ENCODE data around the gene CIDEC.

The CIDEC gene, protein sequence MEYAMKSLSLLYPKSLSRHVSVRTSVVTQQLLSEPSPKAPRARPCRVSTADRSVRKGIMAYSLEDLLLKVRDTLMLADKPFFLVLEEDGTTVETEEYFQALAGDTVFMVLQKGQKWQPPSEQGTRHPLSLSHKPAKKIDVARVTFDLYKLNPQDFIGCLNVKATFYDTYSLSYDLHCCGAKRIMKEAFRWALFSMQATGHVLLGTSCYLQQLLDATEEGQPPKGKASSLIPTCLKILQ

DNA sequence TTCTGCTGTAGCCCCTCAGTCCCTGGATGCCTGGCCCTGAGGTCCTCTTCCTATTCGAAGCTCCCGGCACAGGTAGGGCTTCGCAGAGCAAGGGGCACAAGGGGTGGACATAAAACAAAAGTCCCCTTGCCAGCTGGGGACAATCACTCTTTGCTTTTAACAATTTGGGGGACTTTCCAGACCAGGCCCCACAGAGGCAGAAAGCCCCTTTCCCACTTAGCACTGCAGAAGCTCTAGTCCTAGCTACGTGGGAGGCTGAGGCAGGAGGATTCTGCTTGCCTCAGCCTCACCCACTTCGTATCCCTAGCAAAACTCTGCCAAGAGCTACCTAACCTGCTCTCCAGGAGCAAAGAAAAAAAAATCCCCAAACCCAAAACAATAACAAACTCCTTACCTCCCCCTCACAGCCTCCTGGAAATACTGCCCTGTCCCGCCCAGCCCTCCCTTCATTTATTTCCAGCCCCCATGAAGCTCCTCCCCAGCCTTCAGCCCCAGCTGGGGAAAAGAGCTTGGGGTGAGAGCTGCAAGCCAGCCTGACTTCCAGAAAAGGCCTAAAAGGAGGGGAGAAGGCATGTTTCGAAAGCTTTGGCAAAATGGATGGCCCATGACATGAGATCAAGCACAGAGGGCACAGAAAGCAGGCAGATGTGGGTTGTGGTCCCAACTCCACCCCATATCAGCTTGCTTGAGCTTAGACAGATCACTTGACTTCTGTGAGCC lies at the start of gene CIDEC:
TSS of gene CIDEC (minus strand) at position 424 of the 720 bp plus-strand sequence. CDS start 1,767 bp downstream, outside the sequence.
- no peak for DNase-seq (ENCODE audit: low read depth)

DNA sequence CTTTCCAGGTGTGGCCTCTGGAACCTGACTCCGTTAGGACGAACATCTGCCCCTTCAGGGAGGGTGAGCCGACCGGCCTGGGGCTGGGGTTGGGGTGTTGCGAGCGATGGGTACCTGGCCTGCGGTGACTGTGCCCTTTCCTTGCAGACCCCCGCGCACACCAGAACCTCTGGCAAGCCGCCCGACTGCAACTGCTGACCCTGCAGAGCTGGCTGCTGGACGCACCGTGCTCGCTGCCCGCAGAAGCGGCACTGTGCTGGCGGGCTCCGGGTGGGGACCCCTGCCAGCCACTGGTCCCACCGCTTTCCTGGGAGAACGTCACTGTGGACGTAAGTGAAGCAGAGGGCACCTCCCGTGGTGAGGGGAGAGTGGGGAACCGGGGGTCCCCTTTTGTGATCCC lies 48.1 kb upstream of the CIDEC start:
- DNase-seq (ENCODE audit: low read depth), result no peak

DNA sequence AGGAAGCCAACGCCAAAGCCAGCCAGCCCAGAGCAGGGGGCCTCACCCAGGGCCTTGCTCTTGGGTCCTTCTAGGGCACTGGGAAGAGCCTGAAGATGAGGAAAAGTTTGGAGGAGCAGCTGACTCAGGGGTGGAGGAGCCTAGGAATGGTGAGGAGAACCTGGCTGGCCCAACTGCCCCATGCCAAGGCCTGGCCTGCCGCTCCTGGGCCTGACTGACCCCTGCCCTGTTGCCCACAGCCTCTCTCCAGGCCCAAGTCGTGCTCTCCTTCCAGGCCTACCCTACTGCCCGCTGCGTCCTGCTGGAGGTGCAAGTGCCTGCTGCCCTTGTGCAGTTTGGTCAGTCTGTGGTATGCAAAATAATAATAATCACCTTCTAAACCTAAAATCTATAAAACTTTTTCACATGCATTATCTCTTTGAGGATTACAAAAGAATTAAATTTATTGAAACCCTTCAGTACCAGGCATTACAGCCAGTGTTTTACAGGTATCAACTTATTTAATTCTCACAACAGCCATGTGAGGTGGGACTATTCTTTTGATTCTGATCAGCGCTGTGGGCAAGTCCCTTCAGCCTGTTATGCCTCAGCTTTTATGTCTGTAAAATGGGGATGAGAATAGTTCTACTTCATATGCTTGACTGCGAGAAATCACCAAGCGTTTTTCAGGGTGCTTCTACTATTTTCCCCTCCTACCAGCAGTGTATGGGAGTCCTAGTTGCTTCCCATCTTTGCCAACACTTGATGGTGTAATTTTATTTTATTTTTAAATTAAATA lies 38.4 kb upstream of the CIDEC start:
- DNase-seq (ENCODE audit: low read depth), result no peak

DNA sequence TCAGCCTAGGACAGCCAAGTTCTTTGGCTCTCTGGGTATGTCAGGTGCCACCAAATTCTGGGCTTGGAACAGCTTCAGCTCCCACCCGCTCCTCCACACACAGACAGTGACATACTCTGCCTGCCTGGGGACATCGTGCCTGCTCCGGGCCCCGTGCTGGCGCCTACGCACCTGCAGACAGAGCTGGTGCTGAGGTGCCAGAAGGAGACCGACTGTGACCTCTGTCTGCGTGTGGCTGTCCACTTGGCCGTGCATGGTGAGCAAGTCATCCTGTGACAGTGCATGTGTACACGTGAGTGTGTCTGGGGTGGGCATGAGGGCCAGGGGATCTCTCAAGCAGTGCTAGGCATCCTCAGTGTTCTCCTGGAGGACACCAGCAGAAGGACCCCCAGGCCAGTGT lies 37.8 kb upstream of the CIDEC start:
- no peak for DNase-seq (ENCODE audit: low read depth)

DNA sequence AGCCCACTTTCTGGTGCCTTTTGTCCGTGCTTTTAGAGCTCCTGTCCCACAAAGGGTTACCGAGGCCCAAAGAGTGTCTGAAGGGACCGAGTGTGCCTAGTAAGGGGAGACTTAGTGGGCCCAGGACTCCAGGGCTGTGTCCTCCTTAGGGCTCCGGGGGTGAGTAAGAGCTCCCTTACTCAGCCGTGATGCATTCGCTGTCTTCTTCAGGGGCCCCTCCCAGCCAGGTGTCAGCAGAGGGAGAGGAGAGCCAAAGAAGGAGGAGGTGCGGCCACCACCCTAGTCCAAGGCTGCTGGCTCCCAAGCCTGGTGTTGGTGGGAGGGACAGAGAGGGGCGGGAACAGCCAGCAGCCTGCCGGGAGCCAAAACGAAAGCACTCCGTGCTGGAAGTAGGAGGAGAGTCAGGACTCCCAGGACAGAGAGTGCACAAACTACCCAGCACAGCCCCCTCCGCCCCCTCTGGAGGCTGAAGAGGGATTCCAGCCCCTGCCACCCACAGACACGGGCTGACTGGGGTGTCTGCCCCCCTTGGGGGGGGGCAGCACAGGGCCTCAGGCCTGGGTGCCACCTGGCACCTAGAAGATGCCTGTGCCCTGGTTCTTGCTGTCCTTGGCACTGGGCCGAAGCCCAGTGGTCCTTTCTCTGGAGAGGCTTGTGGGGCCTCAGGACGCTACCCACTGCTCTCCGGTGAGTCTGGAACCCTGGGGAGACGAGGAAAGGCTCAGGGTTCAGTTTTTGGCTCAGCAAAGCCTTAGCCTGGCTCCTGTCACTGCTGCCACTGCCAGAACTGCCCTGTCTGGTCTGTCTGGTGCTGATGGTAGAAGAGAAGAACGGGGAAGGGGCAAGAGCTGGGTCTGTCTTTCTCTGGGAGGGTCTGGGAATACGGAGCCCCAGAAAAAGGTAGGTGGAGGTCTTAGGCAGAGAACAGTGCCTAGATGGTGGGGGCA lies 37.0 kb upstream of the CIDEC start, which contains the start of gene IL17RC:
TSS of gene IL17RC (plus strand) at position 365 of the 947 bp plus-strand sequence. CDS start at position 583, 218 bp downstream.
- DNase-seq (ENCODE audit: low read depth), result peak; percentile 94

DNA sequence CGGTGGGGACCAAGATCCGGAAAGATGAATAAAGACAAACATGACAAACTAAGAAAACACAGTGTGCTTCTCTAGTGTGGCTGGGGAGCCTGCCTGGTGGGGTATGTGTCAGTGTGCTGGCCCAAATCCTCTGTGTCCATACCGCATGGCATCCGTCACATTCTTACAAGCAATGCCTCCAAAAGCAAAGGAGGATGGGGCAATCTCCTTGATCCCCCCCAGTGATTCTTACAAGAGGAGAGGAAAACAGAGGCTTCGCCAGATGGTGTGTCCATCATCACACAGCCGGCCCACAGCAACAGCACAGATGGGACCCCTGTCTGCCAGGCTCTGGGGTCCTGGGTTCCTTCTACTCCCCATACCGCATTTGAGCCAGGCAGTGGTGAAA lies 36.3 kb upstream of the CIDEC start:
- peak; percentile 56 for DNase-seq (ENCODE audit: low read depth)

DNA sequence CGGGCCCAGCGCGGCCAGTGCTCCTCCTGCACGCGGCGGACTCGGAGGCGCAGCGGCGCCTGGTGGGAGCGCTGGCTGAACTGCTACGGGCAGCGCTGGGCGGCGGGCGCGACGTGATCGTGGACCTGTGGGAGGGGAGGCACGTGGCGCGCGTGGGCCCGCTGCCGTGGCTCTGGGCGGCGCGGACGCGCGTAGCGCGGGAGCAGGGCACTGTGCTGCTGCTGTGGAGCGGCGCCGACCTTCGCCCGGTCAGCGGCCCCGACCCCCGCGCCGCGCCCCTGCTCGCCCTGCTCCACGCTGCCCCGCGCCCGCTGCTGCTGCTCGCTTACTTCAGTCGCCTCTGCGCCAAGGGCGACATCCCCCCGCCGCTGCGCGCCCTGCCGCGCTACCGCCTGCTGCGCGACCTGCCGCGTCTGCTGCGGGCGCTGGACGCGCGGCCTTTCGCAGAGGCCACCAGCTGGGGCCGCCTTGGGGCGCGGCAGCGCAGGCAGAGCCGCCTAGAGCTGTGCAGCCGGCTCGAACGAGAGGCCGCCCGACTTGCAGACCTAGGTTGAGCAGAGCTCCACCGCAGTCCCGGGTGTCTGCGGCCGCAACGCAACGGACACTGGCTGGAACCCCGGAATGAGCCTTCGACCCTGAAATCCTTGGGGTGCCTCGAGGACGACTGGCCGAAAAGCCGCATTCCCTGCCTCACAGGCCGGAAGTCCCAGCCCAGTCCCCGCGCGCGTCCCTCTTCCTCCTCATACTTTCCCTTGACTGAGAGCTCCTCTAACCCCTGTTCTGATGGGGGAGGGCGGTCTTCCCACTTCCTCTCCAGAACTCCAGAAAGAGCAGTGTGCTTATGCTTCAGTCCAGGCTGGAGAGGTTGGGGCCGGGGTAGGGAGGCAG lies 35.4 kb upstream of the CIDEC start:
- peak; percentile 71 for DNase-seq (ENCODE audit: low read depth)

DNA sequence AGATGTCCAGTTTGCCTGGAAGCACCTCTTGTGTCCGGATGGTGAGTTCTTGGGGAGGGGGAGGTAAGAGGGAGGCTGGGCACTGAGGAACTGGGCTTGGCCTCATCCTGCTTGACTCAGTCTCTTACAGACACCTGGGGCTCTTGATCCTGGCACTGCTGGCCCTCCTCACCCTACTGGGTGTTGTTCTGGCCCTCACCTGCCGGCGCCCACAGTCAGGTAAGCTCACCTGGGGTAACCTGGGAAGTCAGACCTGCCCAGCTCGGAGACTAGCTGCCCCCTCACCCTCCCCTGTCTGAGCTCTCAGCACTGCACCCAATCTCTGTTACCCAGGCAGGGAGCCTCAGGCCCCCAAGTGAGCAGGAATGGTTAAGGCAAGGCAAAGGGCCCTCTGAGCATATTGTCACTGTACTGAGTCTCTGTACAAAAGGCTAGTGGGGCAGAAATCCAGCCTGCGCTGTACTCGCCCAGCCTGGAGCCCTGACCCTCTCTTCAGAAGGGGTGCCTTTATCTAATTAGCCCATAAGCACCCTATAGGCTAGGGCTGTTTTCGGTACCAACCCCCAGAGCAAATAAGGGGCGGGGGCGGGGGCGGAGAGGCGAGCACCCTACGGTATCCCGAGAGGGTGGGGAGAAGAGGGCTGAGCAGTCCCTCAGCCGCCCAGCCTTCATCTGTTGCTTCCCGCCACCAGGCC lies 34.7 kb upstream of the CIDEC start:
- no peak for DNase-seq (ENCODE audit: low read depth)

DNA sequence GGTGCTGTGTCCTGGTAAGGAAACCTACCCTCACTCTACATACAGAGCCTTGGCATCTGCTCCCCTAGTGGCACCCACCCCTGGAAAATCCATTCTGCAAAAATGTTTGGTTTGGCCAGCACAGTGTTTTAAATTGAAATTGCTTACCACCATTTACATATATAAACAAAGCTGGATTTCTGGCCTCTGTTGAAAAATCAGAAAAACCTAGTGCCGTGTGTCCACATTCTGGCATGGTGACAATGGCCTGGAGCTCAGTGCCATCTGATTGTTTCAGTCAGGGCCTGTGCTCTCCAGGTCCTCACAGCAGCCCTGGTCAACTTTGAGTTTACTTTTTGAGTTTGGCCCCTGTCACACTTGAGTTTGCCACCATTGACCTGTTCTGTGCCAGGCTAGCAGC lies 34.0 kb upstream of the CIDEC start:
- no peak for DNase-seq (ENCODE audit: low read depth)

DNA sequence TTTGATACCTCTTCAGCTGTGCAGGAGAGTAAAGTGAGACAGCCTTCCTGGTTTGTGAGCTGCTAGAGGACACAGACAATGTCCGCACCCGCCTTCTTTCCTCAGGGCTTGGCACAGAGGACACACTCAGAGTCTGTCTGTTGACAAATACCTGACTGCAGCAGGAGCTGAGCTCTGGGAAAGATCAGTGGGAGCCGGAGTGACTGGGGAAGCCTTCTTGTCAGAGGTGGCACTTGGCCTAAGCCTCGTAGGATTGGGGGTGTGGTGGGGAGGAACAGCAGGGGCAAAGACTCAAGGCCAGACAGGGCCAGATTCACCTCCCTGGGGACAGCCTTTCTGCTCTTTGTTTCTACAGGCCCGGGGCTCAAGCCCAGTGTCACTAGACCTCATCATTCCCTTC lies 33.5 kb upstream of the CIDEC start:
- no peak for DNase-seq (ENCODE audit: low read depth)

DNA sequence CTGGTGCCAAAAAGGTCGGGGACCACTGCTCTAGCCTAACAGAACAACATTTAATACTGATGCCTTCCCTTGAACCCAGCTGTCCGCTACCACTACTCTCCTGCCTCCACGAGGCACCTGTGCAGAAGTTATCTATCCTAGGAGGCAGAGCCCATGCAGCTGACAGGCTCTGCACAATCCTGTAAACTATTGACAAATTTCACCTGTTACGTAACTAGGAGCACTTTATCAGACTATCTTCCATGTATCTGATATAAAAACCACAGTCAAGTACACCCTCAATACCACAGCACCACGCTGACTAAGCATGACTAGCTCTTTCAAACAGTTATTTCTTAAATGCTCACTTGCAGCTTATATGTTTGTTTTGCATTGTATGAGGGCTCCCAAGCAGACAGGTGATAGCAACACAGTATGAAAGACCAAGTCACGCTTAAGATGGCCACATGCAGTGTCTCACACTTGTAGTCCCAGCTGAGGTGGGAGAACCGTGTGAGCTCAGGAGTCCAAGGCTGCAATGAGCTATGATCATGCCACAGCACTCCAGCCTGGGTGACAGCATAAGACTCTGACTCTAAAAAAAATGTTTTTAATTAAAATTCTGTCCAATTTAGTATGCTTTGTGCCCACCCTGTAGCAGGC lies 32.4 kb upstream of the CIDEC start:
- peak; percentile 79 for DNase-seq (ENCODE audit: low read depth)

DNA sequence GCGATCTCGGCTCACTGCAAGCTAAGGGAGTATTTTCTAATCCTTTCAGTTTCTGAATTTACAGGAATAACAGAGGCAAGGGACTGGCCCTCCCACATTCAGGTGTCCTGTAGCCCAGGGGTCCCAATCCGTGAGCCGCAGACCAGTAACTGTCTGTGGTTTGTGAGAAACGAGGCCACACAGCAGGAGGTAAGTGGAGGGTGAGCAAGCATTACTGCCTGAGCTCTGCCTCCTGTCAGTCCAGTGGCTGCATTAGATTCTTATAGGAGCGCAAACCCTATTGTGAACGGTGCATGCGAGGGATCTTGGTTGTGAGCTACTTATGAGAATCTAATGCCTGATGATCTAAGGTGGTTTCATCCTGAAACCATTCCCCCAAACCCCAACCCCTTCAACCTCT lies 31.8 kb upstream of the CIDEC start:
- no peak for DNase-seq (ENCODE audit: low read depth)

DNA sequence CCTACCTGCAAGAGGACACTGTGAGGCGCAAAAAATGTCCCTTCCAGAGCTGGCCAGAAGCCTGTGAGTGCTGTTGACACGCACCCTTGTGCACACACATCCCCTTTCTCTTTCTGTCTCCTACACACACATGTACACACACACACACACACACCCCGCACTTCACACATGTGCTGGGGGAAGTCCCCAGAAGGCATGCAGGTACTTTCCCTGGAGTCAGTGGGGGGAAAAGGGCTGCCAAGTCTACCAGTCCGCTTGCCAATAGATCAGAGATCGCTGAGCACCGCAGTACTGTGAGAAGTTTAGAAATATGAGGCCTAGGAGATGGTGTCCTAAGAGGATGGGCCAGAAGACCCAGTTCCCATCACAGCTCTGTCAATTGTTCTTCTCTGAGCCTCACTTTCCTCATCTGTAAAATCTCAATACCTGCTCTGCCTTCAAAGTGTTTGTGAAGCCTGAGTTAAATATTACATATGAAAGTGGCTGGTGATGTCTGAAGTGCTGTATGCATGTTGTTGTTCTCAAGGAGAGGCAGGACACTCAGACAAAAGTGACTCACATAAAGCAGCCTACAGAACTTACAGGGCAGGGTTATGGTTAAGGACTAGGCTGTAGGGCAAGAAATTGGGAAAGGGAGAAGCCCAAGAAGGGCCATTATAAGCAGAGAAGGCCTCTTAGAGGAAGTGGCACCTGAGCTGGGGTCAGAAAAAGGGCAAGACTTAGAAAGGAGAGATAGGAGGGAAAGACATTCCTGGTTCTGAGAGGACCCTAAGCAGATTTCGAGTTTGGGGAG lies 29.4 kb upstream of the CIDEC start:
- no peak for DNase-seq (ENCODE audit: low read depth)

DNA sequence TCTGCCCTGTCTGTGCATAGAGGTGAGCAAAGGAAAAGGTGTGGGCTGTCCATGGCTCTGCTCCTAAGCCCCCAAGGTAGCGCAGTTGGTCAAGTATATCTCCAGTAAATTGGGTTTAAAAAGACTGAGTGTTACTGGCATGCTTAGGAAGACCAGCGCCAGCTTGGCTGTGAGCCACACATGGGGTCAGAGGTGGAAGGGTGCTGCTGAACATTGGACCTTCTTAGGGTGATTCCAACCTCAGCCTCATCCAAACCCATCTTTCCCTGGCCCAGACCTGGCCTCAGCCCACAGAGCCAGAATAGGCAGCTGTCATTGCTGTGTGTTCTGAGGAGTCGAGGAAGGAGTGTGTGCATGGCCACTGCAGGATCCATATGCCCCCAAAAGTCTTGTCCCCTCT lies 28.2 kb upstream of the CIDEC start:
- DNase-seq (ENCODE audit: low read depth), result no peak

DNA sequence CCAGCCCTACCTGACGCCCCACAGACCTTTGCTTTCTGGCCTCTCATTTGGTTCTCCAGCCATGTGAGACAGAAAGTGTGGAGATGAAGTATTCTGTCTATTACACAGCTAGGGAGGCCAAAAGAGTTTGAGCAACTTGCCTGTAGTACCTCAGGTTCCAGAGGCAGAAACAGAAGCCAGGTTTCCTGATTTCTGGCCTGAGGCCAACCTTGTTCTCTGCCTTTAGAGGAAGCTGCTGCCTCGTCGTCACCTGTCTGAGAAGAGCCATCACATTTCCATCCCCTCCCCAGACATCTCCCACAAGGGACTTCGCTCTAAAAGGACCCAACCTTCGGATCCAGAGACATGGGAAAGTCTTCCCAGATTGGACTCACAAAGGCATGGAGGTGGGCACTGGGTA lies 26.4 kb upstream of the CIDEC start:
- no peak for DNase-seq (ENCODE audit: low read depth)

DNA sequence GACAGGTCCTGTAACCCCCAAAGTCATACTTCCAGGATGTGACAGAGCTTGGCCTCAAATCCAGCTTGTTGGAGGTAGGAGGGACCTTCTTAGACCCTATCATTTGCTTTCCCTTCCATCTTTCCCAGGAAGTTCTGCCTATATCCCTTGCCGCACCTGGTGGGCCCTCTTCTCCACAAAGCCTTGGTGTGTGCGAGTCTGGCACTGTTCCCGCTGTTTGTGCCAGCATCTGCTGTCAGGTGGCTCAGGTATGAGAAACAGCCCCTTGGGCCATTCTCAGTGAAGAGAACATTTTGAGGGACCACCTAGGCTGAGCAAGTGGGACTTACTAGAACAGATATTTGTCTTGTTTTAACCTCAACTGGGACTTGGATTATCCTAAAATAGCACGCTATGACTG lies 23.9 kb upstream of the CIDEC start:
- DNase-seq (ENCODE audit: low read depth), result no peak

DNA sequence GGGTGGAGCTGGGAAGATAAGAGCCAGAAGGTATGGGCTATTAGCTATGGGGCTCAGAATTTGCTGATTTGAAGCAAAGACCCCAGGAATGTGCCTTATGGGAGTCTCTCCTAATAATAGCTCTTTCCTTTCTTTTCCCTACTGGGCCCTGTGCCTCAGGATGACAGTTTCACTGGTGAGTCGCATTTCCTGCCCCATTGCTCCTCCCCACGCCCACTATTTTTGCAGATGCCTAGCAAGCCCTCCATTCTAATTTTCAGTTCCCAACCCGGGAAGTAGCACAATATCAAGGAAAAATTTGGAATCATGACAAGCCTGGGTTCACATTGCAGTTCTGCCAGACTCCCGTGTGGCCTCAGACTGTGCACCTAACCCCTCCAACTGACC lies 23.2 kb upstream of the CIDEC start:
- DNase-seq (ENCODE audit: low read depth), result peak; percentile 61

DNA sequence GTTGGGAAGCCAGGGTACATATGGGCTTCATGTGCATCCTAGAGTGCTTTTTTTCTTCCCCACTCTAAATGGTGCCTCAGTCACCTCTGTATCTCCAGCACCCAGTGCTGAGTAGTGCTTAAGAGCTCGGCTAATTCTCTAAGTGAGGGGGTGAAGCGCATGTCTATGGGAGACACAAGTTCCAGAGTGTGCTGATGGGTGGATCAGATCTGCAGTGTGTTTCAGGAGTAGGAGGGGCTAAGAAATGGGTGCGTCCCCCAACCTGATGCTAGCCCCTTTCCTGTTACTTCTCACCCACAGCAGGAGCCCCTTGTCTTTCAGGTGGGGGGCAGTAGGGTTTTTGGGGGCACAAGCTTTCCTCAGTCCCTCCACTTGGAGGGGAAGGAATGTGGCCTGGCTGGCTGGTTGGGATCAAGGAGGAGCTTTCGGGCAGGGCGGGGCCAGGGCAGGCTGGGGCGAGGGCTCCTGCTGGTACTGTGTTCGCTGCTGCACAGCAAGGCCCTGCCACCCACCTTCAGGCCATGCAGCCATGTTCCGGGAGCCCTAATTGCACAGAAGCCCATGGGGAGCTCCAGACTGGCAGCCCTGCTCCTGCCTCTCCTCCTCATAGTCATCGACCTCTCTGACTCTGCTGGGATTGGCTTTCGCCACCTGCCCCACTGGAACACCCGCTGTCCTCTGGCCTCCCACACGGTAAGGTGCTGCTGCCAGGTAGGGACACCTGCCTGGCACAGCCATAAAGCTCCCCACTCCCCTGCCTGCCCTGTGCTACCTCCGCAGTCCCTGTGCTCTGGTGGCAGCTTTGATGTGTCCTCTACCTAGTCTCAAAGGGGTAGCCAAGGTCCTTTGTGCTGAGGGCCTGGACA lies 22.6 kb upstream of the CIDEC start, which contains the start of gene IL17RE:
TSS of gene IL17RE (plus strand) at position 477 of the 866 bp plus-strand sequence. CDS start at position 562, 85 bp downstream.
- no peak for DNase-seq (ENCODE audit: low read depth)

All from ELR (cell line).